ENCODE measurements around the gene ADAM15. TPM values are rescaled to one million over a fixed set of nuclear protein-coding genes. Genes with fewer than 3 reads are reported as not detected.
A peak's percentile ranks its signal among the peaks of the same experiment; 100 is the strongest.

Gene ADAM15
- polyA plus RNA-seq (2013, experiment 1 of 2; ENCODE audit: insufficient read length): 44.4 TPM
- 50.0 TPM for polyA plus RNA-seq (2013, experiment 2 of 2; ENCODE audit: insufficient read length)

- DNase-seq: peak; percentile 56
These were observed at the start of gene ADAM15 for GRCh38 chr1:155050560-155051341. Gene ADAM15, plus strand, starts transcription at chr1:155051316. Its CDS starts 71 bp downstream, at chr1:155051387.

- no peak for DNase-seq
These were observed 49.8 kb upstream of the ADAM15 start for GRCh38 chr1:155001425-155001674.

- DNase-seq: peak; percentile 99
These were observed 49.2 kb upstream of the ADAM15 start for GRCh38 chr1:155001675-155002463.

GRCh38 chr1:155002464-155003226 lies 48.5 kb upstream of the ADAM15 start, which contains the start of gene ZBTB7B:
Gene ZBTB7B, plus strand, starts transcription at chr1:155002802. Its CDS starts 11,859 bp downstream, at chr1:155014661.
- DNase-seq: no peak

- no peak for DNase-seq
These were observed 47.8 kb upstream of the ADAM15 start for GRCh38 chr1:155003227-155003765.

- peak; percentile 40 for DNase-seq
These were observed 47.3 kb upstream of the ADAM15 start for GRCh38 chr1:155003766-155004351.

- DNase-seq: no peak
These were observed 46.6 kb upstream of the ADAM15 start for GRCh38 chr1:155004352-155005075.

- DNase-seq: no peak
These were observed 45.8 kb upstream of the ADAM15 start for GRCh38 chr1:155005076-155006011.

GRCh38 chr1:155006601-155007101 lies 44.5 kb upstream of the ADAM15 start:
- DNase-seq: no peak

GRCh38 chr1:155007251-155007828 lies 43.8 kb upstream of the ADAM15 start:
- no peak for DNase-seq

- no peak for DNase-seq
These were observed 42.8 kb upstream of the ADAM15 start for GRCh38 chr1:155008015-155008941.

GRCh38 chr1:155009221-155009711 lies 41.9 kb upstream of the ADAM15 start:
- no peak for DNase-seq

GRCh38 chr1:155009742-155010141 lies 41.4 kb upstream of the ADAM15 start:
- no peak for DNase-seq

GRCh38 chr1:155010211-155010918 lies 40.8 kb upstream of the ADAM15 start:
- DNase-seq: no peak

- no peak for DNase-seq
These were observed 40.1 kb upstream of the ADAM15 start for GRCh38 chr1:155011004-155011416.

- no peak for DNase-seq
These were observed 39.6 kb upstream of the ADAM15 start for GRCh38 chr1:155011437-155012025.

GRCh38 chr1:155012026-155012546 lies 39.0 kb upstream of the ADAM15 start:
- DNase-seq: no peak
